Activated CD8-positive, alpha-beta memory T cell treated with anti-CD3 and anti-CD28 coated beads, Interleukin-2, amount 50 U/mL, for 24 hours (primary cell): ENCODE data around the gene ZBTB37.
A peak's percentile ranks its signal among the peaks of the same experiment; 100 is the strongest.
"Not testable (repeated sequence)": the region's sequence is repeated elsewhere in the genome, so short reads cannot be mapped to it uniquely, and the experiment has no call there.

Source experiments
- DNase-seq: peaks from one replicate; pipeline ENCODE4 v3.0.0-alpha.2; 2020; ENCODE audit errors: extremely low read depth

The ZBTB37 gene

GRCh38 chr1:173865468-173866164 is 2.6 kb upstream of the ZBTB37 start:
- DNase-seq: no peak

GRCh38 chr1:173866413-173867115 is 1.6 kb upstream of the ZBTB37 start:
- no peak for DNase-seq

DNA sequence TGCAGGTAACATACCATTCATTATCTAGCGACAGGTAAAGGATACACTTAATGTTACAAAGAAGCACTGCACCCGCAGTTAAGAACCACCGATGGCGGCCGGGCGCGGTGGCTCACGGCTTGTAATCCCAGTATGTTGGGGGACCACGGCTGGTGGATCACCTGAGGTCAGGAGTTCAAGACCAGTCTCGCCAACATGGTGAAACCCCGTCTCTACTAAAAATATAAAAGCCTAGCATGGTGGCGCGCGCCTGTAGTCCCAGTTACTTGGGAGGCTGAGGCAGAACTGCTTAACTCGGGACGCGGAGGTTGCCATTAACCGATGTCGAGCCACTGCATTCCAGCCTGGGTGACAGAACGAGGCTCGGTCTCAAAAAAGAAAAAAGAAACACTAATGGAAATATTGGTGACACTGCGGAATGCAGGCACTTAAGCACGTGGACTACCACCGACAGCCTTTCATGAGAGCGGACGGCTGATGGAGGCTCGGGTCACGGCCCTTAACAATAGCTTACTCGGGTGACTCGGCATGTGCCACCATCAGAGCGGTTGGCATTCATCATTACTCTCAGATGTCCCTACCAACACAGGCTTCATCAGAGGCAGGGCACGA is 933 bp upstream of the ZBTB37 start:
- no peak for DNase-seq

- peak; percentile 99 for DNase-seq
Observed at GRCh38 chr1:173867753-173868265, 371 bp upstream of the ZBTB37 start, which contains the start of gene GAS5. TSS of gene GAS5 (minus strand) at chr1:173867989.

DNA sequence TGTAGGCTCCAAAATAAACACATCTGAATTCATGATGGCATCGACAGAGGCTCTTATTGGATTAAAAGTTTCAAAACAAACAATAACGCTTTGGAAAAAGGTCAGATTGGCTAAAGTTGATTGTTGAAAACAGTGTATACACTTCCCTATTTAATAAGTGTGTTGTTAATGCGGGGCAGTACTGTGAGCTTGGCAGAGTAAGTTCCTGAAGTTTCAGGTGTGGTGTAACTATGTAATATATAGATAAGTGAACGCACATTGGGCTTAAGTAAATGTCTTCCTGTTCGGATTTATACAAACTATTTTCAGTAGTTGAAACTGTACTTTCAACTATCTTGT is 810 bp downstream of the ZBTB37 start:
- no peak for DNase-seq

GRCh38 chr1:173870252-173871075 is 2.3 kb downstream of the ZBTB37 start:
- no peak for DNase-seq

- DNase-seq: no peak
Observed at GRCh38 chr1:173871091-173871490, 2.9 kb downstream of the ZBTB37 start.

DNA sequence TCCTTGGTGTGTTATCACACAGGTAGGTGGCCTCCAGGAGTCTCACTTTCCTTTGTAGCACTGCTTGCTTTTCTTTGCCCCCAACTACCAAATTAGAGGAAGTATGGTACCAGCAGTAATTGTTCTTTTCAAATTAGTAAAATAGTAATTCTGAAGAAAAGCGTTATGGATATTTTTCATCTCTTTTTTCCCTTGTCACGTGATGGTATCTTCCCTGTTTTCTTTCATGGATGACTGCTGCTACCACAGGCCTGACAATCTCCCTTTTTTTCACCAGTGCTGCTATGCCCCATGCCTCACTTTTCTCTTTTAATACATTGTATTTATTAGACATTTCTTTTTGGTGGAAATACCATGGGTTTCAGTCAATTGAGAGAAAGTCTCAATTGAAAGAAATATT is 3.3 kb downstream of the ZBTB37 start:
- DNase-seq: no peak

DNA sequence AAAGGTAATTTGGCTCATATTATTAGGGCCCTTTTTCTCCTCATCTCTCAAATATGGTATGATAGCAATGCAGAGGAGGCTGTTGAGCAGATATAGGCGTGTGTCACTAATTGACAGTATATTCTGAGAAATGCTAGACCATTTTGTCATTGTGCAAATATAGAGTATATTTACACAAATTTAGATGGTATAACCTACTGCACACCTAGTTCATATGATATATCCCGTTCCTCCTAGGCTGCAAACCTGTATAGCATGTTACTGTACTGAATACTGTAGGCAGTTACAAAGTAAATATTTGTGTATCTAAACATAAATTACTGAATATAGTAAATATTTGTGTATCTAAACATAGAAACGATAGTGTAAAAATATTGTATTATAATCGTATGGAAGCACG is 8.6 kb downstream of the ZBTB37 start:
- no peak for DNase-seq

DNA sequence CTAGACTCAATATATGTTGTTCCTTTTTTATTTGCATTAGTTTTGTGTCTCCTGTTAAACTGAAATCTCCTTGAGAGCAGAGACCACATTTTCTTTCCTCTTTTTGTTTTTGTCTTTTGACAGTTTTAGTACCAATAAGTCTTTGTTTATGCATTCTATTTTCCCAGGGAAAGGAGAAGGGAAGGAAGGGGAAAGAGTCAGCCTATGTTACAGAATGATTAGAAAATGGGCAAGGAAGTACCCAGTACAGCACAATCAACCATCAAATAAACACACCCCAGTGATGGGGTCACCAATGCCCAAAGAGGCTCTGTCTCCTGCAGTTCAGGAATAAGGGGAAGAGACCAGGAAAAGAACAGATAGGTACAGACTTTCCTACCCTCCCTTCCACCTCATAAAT is 10.1 kb downstream of the ZBTB37 start:
- no peak for DNase-seq

GRCh38 chr1:173881117-173881516 is 12.9 kb downstream of the ZBTB37 start:
- DNase-seq: not testable (repeated sequence)

DNA sequence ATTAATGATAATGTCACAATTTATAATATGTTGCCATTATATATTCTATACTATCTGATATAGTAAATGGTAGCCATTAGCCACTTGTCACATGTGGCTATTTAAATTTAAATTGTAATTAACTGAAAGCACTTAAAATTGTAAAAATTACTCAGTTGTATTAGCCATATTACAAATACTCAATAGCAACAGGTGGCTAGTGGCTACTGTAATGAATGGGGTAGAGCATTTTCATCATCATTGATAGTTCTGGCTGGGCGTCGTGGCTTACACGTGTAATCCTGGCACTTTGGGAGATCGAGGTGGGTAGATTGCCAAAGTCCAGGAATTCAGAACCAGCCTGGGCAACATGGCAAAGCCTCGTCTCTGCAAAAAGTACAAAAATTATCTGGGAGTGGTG is 16.5 kb downstream of the ZBTB37 start:
- no peak for DNase-seq

- DNase-seq: no peak
Observed at GRCh38 chr1:173886746-173887611, 18.8 kb downstream of the ZBTB37 start.

GRCh38 chr1:173887627-173888026 is 19.4 kb downstream of the ZBTB37 start:
- DNase-seq: no peak

DNA sequence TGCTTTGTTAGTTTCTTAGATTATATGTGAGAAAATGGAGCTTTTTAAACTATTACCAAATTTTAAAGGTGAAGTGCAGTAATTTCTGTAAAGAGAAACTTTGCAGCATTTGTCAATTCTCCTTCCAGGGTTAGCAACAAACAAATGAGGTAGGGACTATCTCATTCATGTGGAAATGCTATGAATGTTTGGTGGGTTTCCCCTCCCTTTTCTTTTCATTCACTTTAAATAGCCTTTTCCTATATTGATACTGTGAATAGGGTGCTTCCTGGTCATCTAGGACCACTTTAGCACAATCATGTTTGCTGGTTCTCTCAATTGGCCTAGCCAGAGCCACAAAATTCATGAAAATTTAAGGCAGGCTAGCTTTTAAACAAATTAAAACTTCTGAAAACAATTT is 20.6 kb downstream of the ZBTB37 start:
- no peak for DNase-seq

DNA sequence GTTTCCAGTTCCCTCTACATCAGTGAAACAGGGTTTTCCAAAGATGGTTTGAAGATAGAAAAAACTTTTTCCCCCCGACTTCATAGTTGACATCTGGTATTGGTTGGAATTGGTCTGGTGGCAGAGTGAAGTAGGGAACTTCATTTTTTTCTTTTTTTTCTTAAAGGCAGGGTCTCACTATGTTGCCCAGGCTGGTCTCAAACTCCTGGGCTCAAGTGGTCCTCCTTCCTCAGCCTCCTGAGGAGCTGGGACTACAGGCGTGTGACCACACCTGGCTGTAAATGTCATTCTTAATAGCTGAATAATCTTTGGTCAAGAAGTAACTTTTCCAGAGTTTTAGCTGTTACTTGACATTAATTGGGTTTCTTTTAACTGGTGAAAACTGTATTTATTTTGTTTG is 21.7 kb downstream of the ZBTB37 start:
- no peak for DNase-seq

DNA sequence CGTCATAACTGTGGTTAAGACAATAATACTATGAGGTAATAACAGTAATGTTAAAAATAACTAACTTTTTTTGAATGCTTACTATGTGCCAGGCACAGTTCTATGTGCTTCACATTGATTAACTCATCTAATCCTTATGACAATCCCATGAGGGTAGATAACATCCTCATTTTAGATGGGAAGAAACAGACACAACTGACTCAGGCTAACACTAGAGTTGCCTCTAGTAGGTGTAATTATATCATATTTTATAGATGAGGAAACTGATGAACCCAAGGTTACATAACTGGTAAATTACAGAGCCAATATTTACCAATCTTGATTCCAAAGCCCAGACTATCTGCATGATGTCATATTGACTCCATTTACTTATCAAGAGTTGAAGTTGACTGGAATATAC is 25.4 kb downstream of the ZBTB37 start:
- DNase-seq: no peak

DNA sequence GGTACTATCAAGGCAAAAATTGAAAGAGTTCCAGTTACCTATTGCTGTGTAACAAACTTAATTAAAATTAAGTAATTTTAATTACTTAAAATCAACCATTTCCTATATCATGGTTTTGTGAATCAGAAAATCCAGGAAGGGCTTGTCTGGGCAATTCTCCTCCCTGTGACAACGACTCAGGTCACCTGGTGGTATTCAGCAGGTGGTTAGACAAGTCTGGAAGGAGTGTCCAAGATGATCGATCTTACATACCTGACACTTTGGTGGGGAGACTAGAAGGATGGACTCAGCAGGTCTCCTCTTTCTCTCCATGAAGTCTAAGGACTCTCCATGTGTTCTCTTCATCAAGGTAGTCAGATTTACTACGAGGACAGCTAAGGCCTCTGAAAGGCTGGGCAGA is 26.0 kb downstream of the ZBTB37 start:
- no peak for DNase-seq

- no peak for DNase-seq
Observed at GRCh38 chr1:173900427-173900826, 32.2 kb downstream of the ZBTB37 start.

DNA sequence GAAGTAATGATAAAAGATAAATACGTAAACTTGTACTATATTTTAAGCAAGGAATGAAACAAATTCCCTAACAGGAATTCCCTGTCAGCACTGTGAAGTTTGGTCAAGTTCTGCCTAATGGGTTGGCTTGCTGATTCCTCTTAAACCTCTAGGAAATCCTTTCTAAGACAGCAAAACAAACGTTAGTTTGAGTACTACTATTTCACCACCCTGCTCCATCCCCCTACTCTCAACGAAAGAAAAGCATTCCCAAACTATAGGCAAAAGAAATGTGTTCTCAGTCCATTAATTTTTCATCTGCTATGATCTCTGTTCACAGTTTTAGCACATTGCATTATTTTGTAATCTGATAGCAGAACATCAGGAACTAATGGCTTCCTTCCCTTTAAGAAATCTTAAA is 32.8 kb downstream of the ZBTB37 start:
- DNase-seq: no peak
